ENCODE data around the gene PANX2. TPM values are rescaled to one million over a fixed set of nuclear protein-coding genes. Genes with fewer than 3 reads are reported as not detected.
A peak's percentile ranks its signal among the peaks of the same experiment; 100 is the strongest.

The PANX2 gene
- total RNA-seq, 2 donors from 2014 or later: 3.8 to 8.0 TPM

DNA sequence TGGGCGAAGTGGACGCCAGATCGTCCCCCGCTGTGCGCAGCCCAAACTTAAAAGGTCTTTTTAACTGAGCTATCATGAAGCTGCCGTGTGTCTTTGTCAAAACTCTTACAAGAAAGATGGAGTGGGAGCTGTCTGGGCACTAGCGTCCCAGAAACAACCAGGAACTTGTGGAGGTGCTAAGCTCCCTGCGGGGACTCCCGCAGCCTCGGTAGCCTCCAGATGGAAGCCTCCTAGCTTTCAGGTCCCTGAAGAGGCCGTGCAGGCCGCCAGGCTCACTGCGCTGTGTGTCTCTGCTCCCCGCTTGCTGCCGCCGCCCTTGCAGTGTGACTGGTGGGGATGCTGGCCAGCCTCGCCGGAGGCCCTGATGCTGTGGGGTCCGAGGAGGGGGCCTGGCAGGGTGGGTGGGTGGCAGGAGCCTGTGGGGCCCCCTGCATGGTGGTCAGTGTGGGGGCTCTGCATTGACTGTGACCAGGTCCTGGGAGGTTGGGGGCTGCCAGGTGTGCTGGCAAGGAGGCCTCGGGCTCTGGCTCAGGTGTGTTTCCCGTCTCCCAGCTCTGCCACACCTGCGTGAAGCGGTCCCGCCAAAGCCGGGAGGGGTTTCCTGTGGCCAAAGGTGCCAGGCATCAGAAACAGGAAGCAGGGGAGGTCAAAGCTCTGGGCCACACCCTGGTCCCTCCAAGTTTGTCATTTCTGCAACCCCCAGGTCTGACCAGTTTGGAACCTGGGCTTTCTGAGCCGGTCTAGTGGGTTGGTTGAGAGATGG, 16.4 kb downstream of the PANX2 start:
- Mint-ChIP-seq H3K4me1 (ENCODE audit: low read depth) (peaks cover 33% of the 10 kb centered on the region), H3K9me3 (no peaks in the 10 kb centered on the region), H3K36me3 (ENCODE audit: insufficient read depth in 2 of 2) (peaks cover 3 to 6% of the 10 kb centered on the region in 2 donors), H3K4me3 (peak overlapping the region; percentile 93 to 97), H3K27me3 (ENCODE audit: low read depth) (no peaks in the 10 kb centered on the region), H3K27ac (peak overlapping the region; percentile 84)
- no peak for DNase-seq
- no peak for ATAC-seq (replicated peaks in 1 of 2)

DNA sequence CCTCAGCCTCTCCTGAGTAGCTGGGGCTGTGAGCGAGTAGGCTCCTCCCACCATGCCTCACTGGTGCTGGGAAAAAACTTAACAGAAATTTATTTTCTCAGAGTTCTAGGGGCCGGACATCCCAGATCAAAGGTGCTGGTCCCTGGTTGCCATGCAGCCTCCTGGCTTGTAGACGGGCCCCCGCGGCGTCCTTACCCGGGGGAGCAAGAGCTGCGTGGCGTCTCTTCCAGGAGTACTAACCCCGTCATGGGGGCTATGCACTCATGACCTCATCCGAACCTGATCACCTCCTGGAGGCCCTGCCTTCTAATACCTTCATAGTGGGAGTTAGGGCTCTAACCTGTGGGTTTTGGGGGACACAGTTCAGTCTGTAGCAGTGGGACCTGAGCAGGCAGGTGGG, 17.8 kb downstream of the PANX2 start:
- Mint-ChIP-seq H3K4me1 (ENCODE audit: low read depth) (peaks cover 41% of the 10 kb centered on the region), H3K4me3 (peak overlapping the region; percentile 29 to 41), H3K36me3 (ENCODE audit: insufficient read depth in 2 of 2) (peaks cover 3 to 6% of the 10 kb centered on the region in 2 donors), H3K27ac (no peak overlapping the region), H3K27me3 (ENCODE audit: low read depth) (no peaks in the 10 kb centered on the region), H3K9me3 (no peaks in the 10 kb centered on the region)
- DNase-seq (no peak), ATAC-seq (replicated peaks in 1 of 2) (no peak)

- H3K36me3 Mint-ChIP-seq (ENCODE audit: insufficient read depth in 2 of 2): peaks cover 3 to 6% of the 10 kb centered on the region in 2 donors
- H3K27me3 Mint-ChIP-seq (ENCODE audit: low read depth): no peaks in the 10 kb centered on the region
- DNase-seq (peak in 1 of 2 donors; percentile 2), ATAC-seq (replicated peaks in 1 of 2) (no peak)
- no peaks in the 10 kb centered on the region for H3K9me3 Mint-ChIP-seq
- H3K4me1 Mint-ChIP-seq (ENCODE audit: low read depth): peaks cover 37% of the 10 kb centered on the region
- H3K27ac Mint-ChIP-seq: no peak overlapping the region
- peak overlapping the region; percentile 91 to 92 for H3K4me3 Mint-ChIP-seq
These were observed 18.8 kb downstream of the PANX2 start for GRCh38 chr22:50189184-50189848.

DNA sequence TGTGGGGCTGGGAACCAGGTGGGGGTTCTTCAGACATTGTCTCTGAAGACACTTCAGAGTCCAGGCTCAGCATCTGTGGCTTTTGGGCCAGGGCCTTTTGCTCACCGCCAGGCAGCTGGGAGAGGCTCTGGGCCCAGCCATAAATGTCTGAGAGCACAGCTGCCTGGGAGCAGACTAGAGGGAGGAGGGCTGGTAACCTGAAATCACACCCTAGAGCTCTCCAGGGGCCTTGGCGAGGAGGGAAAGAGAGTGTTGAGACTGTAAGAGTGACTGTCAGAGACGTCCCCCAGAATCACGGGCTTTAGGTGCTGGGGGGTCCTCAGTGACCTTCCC, 19.3 kb downstream of the PANX2 start:
- H3K36me3 Mint-ChIP-seq (ENCODE audit: insufficient read depth in 2 of 2): peaks cover 3 to 6% of the 10 kb centered on the region in 2 donors
- H3K9me3 Mint-ChIP-seq: no peaks in the 10 kb centered on the region
- DNase-seq: no peak
- H3K4me3 Mint-ChIP-seq: peak overlapping the region; percentile 91 to 92
- H3K27me3 Mint-ChIP-seq (ENCODE audit: low read depth): no peaks in the 10 kb centered on the region
- peaks cover 39% of the 10 kb centered on the region for H3K4me1 Mint-ChIP-seq (ENCODE audit: low read depth)
- peak overlapping the region; percentile 95 for H3K27ac Mint-ChIP-seq
- ATAC-seq (replicated peaks in 1 of 2): peak in 1 of 2 donors; percentile 0

GRCh38 chr22:50190182-50190940, 19.8 kb downstream of the PANX2 start:
- Mint-ChIP-seq H3K4me3 (peak overlapping the region; percentile 91 to 92), H3K4me1 (ENCODE audit: low read depth) (peaks cover 45% of the 10 kb centered on the region), H3K36me3 (ENCODE audit: insufficient read depth in 2 of 2) (peaks cover 4 to 6% of the 10 kb centered on the region in 2 donors), H3K9me3 (no peaks in the 10 kb centered on the region), H3K27me3 (ENCODE audit: low read depth) (no peaks in the 10 kb centered on the region), H3K27ac (peak overlapping the region; percentile 95)
- DNase-seq (peak; percentile 81 to 84), ATAC-seq (replicated peaks in 1 of 2) (peak; percentile 48 to 53)

- H3K27me3 Mint-ChIP-seq (ENCODE audit: low read depth): no peaks in the 10 kb centered on the region
- peak overlapping the region; percentile 92 for H3K27ac Mint-ChIP-seq
- no peaks in the 10 kb centered on the region for H3K9me3 Mint-ChIP-seq
- ATAC-seq (replicated peaks in 1 of 2) (peak; percentile 71 to 73), DNase-seq (peak; percentile 77 to 78)
- H3K4me1 Mint-ChIP-seq (ENCODE audit: low read depth): peaks cover 47% of the 10 kb centered on the region
- H3K4me3 Mint-ChIP-seq: peak overlapping the region; percentile 91 to 92
- peaks cover 4 to 6% of the 10 kb centered on the region in 2 donors for H3K36me3 Mint-ChIP-seq (ENCODE audit: insufficient read depth in 2 of 2)
These were observed 20.6 kb downstream of the PANX2 start for GRCh38 chr22:50190941-50191741.

DNA sequence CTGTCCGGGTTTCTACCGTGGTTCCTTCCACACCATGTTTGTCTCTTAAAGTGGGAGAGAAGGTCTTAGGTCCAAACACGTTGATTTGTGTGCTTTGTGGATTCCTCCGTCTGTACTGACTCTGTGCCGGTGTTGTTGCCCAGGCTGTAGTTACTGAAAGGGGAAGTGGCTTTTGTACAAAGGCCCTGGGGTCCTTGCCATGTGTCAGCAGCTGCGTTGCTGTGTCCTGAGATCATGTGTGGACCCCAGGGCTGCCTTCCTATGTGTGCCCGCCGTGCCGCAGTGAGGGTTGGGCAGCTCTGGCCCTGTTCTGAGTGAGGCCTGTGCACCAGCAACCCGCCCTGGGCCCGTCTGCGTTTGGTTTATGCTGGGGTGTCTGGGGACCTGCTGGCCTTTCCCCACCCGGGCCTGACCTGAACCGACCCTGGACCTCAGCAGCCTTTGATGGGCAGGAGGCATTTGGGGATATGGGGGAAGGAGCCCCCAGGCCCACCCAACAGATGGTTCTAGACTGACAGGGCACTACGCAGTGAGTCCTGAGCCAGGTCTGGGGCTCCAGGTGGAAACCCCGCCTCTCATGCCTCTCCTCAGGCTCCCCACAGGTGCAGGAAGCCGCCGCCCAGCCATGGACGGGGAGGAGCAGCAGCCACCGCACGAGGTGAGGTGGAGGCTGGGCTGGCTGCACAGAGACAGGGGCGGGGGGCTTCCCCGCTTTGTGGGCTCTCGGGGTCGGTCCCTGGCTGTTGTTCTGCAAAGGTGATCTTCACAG, 22.1 kb downstream of the PANX2 start:
- peak overlapping the region; percentile 76 for H3K27ac Mint-ChIP-seq
- peak overlapping the region; percentile 91 to 92 for H3K4me3 Mint-ChIP-seq
- H3K36me3 Mint-ChIP-seq (ENCODE audit: insufficient read depth in 2 of 2): peaks cover 1 to 6% of the 10 kb centered on the region in 2 donors
- H3K9me3 Mint-ChIP-seq: no peaks in the 10 kb centered on the region
- H3K4me1 Mint-ChIP-seq (ENCODE audit: low read depth): peaks cover 42% of the 10 kb centered on the region
- ATAC-seq (replicated peaks in 1 of 2) (no peak), DNase-seq (no peak)
- H3K27me3 Mint-ChIP-seq (ENCODE audit: low read depth): no peaks in the 10 kb centered on the region

GRCh38 chr22:50193621-50194020, 23.1 kb downstream of the PANX2 start:
- Mint-ChIP-seq H3K4me1 (ENCODE audit: low read depth) (peaks cover 38% of the 10 kb centered on the region), H3K27ac (no peak overlapping the region), H3K4me3 (no peak overlapping the region), H3K27me3 (ENCODE audit: low read depth) (no peaks in the 10 kb centered on the region), H3K9me3 (no peaks in the 10 kb centered on the region), H3K36me3 (ENCODE audit: insufficient read depth in 2 of 2) (peaks cover 1 to 7% of the 10 kb centered on the region in 2 donors)
- no peak for DNase-seq
- ATAC-seq (replicated peaks in 1 of 2): no peak

DNA sequence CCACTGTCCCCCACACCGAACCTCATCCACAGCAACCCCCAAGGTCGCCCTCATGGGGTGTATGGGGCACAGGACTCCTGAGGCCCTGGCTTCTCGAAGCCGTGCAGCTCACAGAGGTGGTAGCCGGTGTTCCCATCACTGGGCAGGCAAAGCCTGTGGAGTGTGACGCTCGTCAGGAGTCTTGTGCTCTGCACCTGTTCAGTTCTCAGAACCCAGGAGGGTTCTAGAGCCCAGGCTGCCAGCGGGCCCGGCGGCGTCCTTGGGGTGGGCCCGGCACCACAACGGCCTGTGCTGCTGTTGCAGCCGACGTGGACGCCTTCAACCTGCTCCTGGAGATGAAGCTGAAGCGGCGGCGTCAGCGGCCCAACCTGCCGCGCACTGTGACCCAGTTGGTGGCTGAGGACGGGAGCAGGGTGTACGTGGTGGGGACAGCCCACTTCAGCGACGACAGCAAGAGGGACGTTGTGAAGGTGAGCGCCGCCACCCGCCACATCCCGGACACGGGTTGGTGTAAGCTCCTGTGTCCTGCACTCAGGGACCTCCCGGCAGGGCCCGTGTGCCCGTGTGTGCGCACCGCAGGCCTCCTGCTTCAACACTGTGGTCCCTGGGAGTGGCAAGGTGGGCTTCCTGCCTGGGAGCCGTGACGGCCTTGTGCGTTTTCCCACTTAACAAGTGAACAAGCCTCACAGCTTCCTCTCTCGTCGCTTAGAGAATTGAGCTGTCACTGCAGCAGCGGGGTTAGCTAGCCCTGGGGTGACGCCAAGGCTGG, 23.7 kb downstream of the PANX2 start:
- Mint-ChIP-seq H3K4me3 (no peak overlapping the region), H3K9me3 (no peaks in the 10 kb centered on the region), H3K27ac (no peak overlapping the region), H3K27me3 (ENCODE audit: low read depth) (no peaks in the 10 kb centered on the region), H3K36me3 (ENCODE audit: insufficient read depth in 2 of 2) (peaks cover 1 to 7% of the 10 kb centered on the region in 2 donors), H3K4me1 (ENCODE audit: low read depth) (peaks cover 36% of the 10 kb centered on the region)
- ATAC-seq (replicated peaks in 1 of 2): no peak
- DNase-seq: no peak

GRCh38 chr22:50196256-50196655, 25.7 kb downstream of the PANX2 start:
- Mint-ChIP-seq H3K4me1 (ENCODE audit: low read depth) (peaks cover 31% of the 10 kb centered on the region), H3K27ac (no peak overlapping the region), H3K36me3 (ENCODE audit: insufficient read depth in 2 of 2) (peaks cover 1 to 7% of the 10 kb centered on the region in 2 donors), H3K27me3 (ENCODE audit: low read depth) (no peaks in the 10 kb centered on the region), H3K9me3 (no peaks in the 10 kb centered on the region), H3K4me3 (no peak overlapping the region)
- no peak for ATAC-seq (replicated peaks in 1 of 2)
- no peak for DNase-seq

DNA sequence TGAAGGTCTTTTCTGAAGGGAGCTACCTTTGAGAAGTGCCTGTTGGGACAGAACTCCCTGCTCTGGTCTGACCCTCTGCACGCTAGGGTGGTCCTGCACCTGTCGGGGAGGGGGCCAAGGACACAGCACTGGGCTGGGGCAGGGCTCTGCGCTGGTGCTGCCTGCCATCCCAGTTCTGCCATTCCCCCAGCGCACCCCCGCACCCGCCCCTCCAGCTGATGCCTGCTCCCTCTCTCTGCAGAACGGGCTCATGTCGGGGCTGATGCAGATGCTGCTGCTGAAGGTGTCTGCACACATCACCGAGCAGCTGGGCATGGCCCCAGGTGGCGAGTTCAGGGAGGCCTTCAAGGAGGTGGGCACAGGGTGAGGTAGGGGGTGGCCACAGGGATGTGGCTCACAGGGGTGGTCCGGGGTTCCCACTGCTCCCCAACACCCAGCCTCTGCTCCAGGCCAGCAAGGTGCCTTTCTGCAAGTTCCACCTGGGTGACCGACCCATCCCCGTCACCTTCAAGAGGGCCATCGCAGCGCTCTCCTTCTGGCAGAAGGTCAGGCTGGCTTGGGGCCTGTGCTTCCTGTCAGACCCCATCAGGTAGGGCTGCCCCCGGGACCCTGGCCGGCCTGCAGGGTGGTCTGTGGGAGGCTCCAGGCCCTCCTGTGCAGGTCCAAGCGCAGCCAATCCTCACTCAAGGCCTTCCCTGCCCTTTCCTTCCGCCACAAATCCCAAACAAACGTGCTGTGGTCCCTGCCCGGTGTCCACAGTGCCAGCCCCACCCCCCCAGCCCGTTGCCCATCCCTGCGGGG, 26.7 kb downstream of the PANX2 start:
- ATAC-seq (replicated peaks in 1 of 2): no peak
- peaks cover 28% of the 10 kb centered on the region for H3K4me1 Mint-ChIP-seq (ENCODE audit: low read depth)
- H3K27ac Mint-ChIP-seq: no peak overlapping the region
- no peaks in the 10 kb centered on the region for H3K27me3 Mint-ChIP-seq (ENCODE audit: low read depth)
- no peak overlapping the region for H3K4me3 Mint-ChIP-seq
- H3K9me3 Mint-ChIP-seq: no peaks in the 10 kb centered on the region
- H3K36me3 Mint-ChIP-seq (ENCODE audit: insufficient read depth in 2 of 2): peaks cover 1 to 3% of the 10 kb centered on the region in 2 donors
- DNase-seq: no peak

All from activated T-cell treated with anti-CD3 and anti-CD28 coated beads, Interleukin-2, amount 50 U/mL, for 72 hours (primary cell).